SH-SY5Y (cell line): ENCODE measurements around the gene TMEM165.

Experiments
- GATA2 ChIP-seq: IDR thresholded peaks from 2 replicates; pipeline ENCODE4 v1.6.1; 2011; ENCODE audit warnings: mild to moderate bottlenecking, low read depth, low read length
- GATA3 ChIP-seq: IDR thresholded peaks from 2 replicates; pipeline ENCODE4 v1.6.1; 2011; ENCODE audit warnings: low read depth, mild to moderate bottlenecking, low read length, moderate library complexity

GRCh38 chr4:55438314-55438713 lies 42.6 kb downstream of the TMEM165 start:
- TF ChIP-seq GATA3, result no peak
- no peak for TF ChIP-seq GATA2
